Karpas-422 (cell line): ENCODE results near the gene DMRTC1B. TPM values are rescaled to one million over a fixed set of nuclear protein-coding genes. Genes with fewer than 3 reads are reported as not detected.
"Not testable (repeated sequence)": the region's sequence is repeated elsewhere in the genome, so short reads cannot be mapped to it uniquely, and the experiment has no call there.

Experiments used
- DNase-seq: peaks from one replicate; pipeline ENCODE4 v3.0.0-alpha.2; 2015
- H2AFZ ChIP-seq: fragments of 200-600 bp; sonication (generic); 2 replicates; pipeline ENCODE4 v1.6.1; 2014; ENCODE audit warnings: antibody characterized with exemption, low read length, mixed read lengths
- H3K27ac ChIP-seq: fragments of 200-600 bp; sonication (generic); 2 replicates; pipeline ENCODE4 v1.5.1; 2014; ENCODE audit warnings: mild to moderate bottlenecking, low read length, moderate library complexity
- H3K27me3 ChIP-seq: fragments of 200-600 bp; sonication (generic); 2 replicates; pipeline ENCODE4 v1.6.1; 2014; ENCODE audit warnings: low read length, mixed read lengths
- H3K36me3 ChIP-seq: fragments of 200-600 bp; sonication (generic); 2 replicates; pipeline ENCODE4 v1.6.1; 2014; ENCODE audit warnings: low read length, mixed read lengths; ENCODE audit not compliant: insufficient read depth
- H3K4me1 ChIP-seq: fragments of 200-600 bp; sonication (generic); 2 replicates; pipeline ENCODE4 v1.6.1; 2014; ENCODE audit warnings: mild to moderate bottlenecking, low read length, mixed read lengths
- H3K4me2 ChIP-seq: fragments of 200-600 bp; sonication (generic); 2 replicates; pipeline ENCODE4 v1.6.1; 2014; ENCODE audit warnings: low read length, low read depth, mild to moderate bottlenecking; ENCODE audit not compliant: poor library complexity, severe bottlenecking
- H3K4me3 ChIP-seq: fragments of 200-600 bp; sonication (generic); 2 replicates; pipeline ENCODE4 v1.5.1; 2014; ENCODE audit warnings: mild to moderate bottlenecking, antibody characterized with exemption, low read length, mixed read lengths
- H3K79me2 ChIP-seq: fragments of 200-600 bp; sonication (generic); 2 replicates; pipeline ENCODE4 v1.6.1; 2014; ENCODE audit warnings: mild to moderate bottlenecking, low read length, mixed read lengths
- H3K9ac ChIP-seq: fragments of 200-600 bp; sonication (generic); 2 replicates; pipeline ENCODE4 v1.6.0; 2014; ENCODE audit warnings: low read length
- H3K9me2 ChIP-seq: fragments of 200-600 bp; sonication (generic), shearing (Covaris generic); replicated peaks from 2 replicates; pipeline ENCODE4 v1.6.0; 2014; ENCODE audit warnings: mild to moderate bottlenecking, low read length, moderate library complexity; ENCODE audit not compliant: insufficient read depth
- H3K9me3 ChIP-seq: fragments of 300-700, 200-600 bp; sonication (generic); 2 replicates; pipeline ENCODE4 v1.6.1; 2014; ENCODE audit warnings: low read length, mixed read lengths
- H4K20me1 ChIP-seq: fragments of 200-600 bp; sonication (generic); 2 replicates; pipeline ENCODE4 v1.6.1; 2014; ENCODE audit warnings: mild to moderate bottlenecking, antibody characterized with exemption, low read length, low read depth; ENCODE audit not compliant: insufficient read depth
- small RNA-seq: library from RNA; depleted of rRNA; stranded (forward); fragments of <200 nt; gene quantifications from one replicate; pipeline ENCODE3, GENCODE V24; 2014
- total RNA-seq: library from RNA; depleted of rRNA; stranded (reverse); fragments of >200 nt; shearing (Covaris generic); gene quantifications from 2 replicates; pipeline ENCODE4 v1.2.3, GENCODE V29; 2014; ENCODE audit warnings: low replicate concordance; rRNA removed

Gene DMRTC1B
- total RNA-seq, 1 experiment from 2014 or later: not detected

- H3K4me3 ChIP-seq, H3K9ac ChIP-seq, H3K27ac ChIP-seq, H3K27me3 ChIP-seq, DNase-seq, H2AFZ ChIP-seq, H3K36me3 ChIP-seq, H3K4me1 ChIP-seq, H3K9me2 ChIP-seq, H3K79me2 ChIP-seq, H3K4me2 ChIP-seq, H4K20me1 ChIP-seq, H3K9me3 ChIP-seq: not testable (repeated sequence)
Observed at GRCh38 chrX:72889740-72890139, 113.0 kb downstream of the DMRTC1B start.

Small RNAs within 50 kb of the gene (small RNA-seq; reads per million reads assigned to genes)
- gene RNU1-112P: 0.20 reads per million

Other genes with a start within 250 kb of the DMRTC1B start
- gene HDAC8, start 204.0 kb upstream of the DMRTC1B start, total RNA-seq: 25.6 and 26.8 TPM in 2 replicates
- gene PHKA1, start 62.6 kb upstream of the DMRTC1B start, total RNA-seq: not detected in 2 replicates
- gene FAM236B, start 5.8 kb downstream of the DMRTC1B start, total RNA-seq: not detected in 2 replicates
- gene FAM236D, start 31.3 kb downstream of the DMRTC1B start, total RNA-seq: not detected in 2 replicates
- not detected in 2 replicates for gene FAM236C, start 135.7 kb downstream of the DMRTC1B start, total RNA-seq
- gene FAM236A, start 161.3 kb downstream of the DMRTC1B start, total RNA-seq: not detected in 2 replicates
- gene DMRTC1, start 166.9 kb downstream of the DMRTC1B start, total RNA-seq: not detected in 2 replicates
- gene PABPC1L2B, start 226.0 kb downstream of the DMRTC1B start, total RNA-seq: not detected in 2 replicates